Smooth muscle cell (in vitro differentiated cells): ENCODE results near the gene SPG7. TPM values are rescaled to one million over a fixed set of nuclear protein-coding genes. Genes with fewer than 3 reads are reported as not detected.
A peak's percentile ranks its signal among the peaks of the same experiment; 100 is the strongest.

Experiments
- DNase-seq: peaks from one replicate; lab custom pipeline; 2025; ENCODE audit not compliant: unreplicated experiment; lab: John Stamatoyannopoulos, UW
- H2AFZ ChIP-seq: fragments of 200-600 bp; sonication (generic); 2 replicates; pipeline ENCODE4 v1.6.0; 2016; ENCODE audit warnings: antibody characterized with exemption, low read depth, mild to moderate bottlenecking
- H3F3A ChIP-seq: fragments of 200-600 bp; sonication (generic); 2 replicates; pipeline ENCODE4 v1.6.0; 2017; ENCODE audit warnings: antibody characterized with exemption, low read depth
- H3K27ac ChIP-seq: fragments of 200-600 bp; sonication (generic); 2 replicates; pipeline ENCODE4 v1.5.1; 2016; ENCODE audit warnings: low read depth, mild to moderate bottlenecking
- H3K27me3 ChIP-seq: fragments of 200-600 bp; sonication (generic); 2 replicates; pipeline ENCODE4 v1.6.1; 2016; ENCODE audit warnings: low read depth, mild to moderate bottlenecking
- H3K36me3 ChIP-seq: fragments of 200-600 bp; sonication (generic); 2 replicates; pipeline ENCODE4 v1.5.1; 2016; ENCODE audit warnings: low read depth
- H3K4me1 ChIP-seq: fragments of 200-600 bp; sonication (generic); 2 replicates; pipeline ENCODE4 v1.5.1; 2016; ENCODE audit warnings: low read depth
- H3K4me2 ChIP-seq: fragments of 200-600 bp; sonication (generic); 2 replicates; pipeline ENCODE4 v1.6.0; 2016; ENCODE audit warnings: mild to moderate bottlenecking
- H3K4me3 ChIP-seq: fragments of 200-600 bp; sonication (generic); 2 replicates; pipeline ENCODE4 v1.5.1; 2016; ENCODE audit warnings: mild to moderate bottlenecking
- H3K79me2 ChIP-seq: fragments of 200-600 bp; sonication (generic); 2 replicates; pipeline ENCODE4 v1.6.0; 2016; ENCODE audit warnings: low read depth, mild to moderate bottlenecking
- H3K9ac ChIP-seq: fragments of 200-600 bp; sonication (generic); 2 replicates; pipeline ENCODE4 v1.6.0; 2016; ENCODE audit warnings: low read depth
- H3K9me3 ChIP-seq: fragments of 200-600 bp; sonication (generic); replicated peaks from 2 replicates; pipeline ENCODE4 v1.5.1; 2016; ENCODE audit warnings: low read depth
- H4K20me1 ChIP-seq: fragments of 200-600 bp; sonication (generic); 2 replicates; pipeline ENCODE4 v1.6.0; 2016; ENCODE audit warnings: low read depth
- WGBS: methylation state at CpG from one replicate; pipeline ENCODE4 v1.1.7; 2016; ENCODE audit warnings: low lambda C conversion rate; 5-methylcytosine and 5-hydroxymethylcytosine counted together
- polyA plus RNA-seq: library from polyadenylated mRNA; unstranded; fragments of >200 nt; fragmentation: Nextera tagmentation; extraction: Ambion mirVana; gene quantifications from 2 replicates; pipeline ENCODE4 v1.2.1, GENCODE V29; 2016
- total RNA-seq: library from RNA; depleted of rRNA; stranded (reverse); fragments of >200 nt; gene quantifications from 2 replicates; pipeline ENCODE4 v1.2.3, GENCODE V29; 2014
- TF ChIP-seq, protein P1 (sequence below): fragments of 200-600 bp; sonication (generic); IDR thresholded peaks from 2 replicates; pipeline ENCODE4 v1.5.1; 2017; ENCODE audit warnings: borderline replicate concordance, mild to moderate bottlenecking, antibody characterized with exemption; ENCODE audit not compliant: insufficient read depth, poor library complexity, severe bottlenecking

The SPG7 gene
- total and polyA plus RNA-seq, 2 experiments from 2014 or later, result 49.3 to 61.4 TPM

DNA sequence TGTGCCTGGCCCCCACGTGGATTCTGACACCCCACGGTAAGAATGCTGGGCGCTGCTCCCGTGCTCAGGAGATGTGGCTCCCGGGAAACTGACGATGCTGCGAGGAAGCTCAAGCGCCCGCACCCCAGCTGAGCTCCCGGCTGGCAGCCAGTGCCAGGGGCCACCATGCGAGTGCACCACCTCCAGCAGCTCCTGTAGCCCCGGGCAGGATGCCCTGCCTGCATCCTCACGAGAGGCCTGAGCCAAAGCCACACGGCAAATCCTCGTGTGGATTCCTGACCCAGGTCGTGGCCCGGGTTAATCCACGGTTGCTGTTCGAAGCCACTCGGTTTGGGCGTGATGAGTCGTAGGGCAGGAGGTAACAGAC lies 93.7 kb downstream of the SPG7 start:
- H4K20me1 ChIP-seq, result no peaks in the 10 kb centered on the region
- H3K9ac ChIP-seq, result no peak overlapping the region
- TF ChIP-seq, protein P1, sequence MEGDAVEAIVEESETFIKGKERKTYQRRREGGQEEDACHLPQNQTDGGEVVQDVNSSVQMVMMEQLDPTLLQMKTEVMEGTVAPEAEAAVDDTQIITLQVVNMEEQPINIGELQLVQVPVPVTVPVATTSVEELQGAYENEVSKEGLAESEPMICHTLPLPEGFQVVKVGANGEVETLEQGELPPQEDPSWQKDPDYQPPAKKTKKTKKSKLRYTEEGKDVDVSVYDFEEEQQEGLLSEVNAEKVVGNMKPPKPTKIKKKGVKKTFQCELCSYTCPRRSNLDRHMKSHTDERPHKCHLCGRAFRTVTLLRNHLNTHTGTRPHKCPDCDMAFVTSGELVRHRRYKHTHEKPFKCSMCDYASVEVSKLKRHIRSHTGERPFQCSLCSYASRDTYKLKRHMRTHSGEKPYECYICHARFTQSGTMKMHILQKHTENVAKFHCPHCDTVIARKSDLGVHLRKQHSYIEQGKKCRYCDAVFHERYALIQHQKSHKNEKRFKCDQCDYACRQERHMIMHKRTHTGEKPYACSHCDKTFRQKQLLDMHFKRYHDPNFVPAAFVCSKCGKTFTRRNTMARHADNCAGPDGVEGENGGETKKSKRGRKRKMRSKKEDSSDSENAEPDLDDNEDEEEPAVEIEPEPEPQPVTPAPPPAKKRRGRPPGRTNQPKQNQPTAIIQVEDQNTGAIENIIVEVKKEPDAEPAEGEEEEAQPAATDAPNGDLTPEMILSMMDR, result no peak
- H3K79me2 ChIP-seq, result no peaks in the 10 kb centered on the region
- peaks cover 8% of the 10 kb centered on the region for H3K4me1 ChIP-seq
- WGBS, result 49% methylated on average over 22 of the region's 22 CpGs
- no peaks in the 10 kb centered on the region for H3K36me3 ChIP-seq
- H3K27ac ChIP-seq, result peak overlapping the region; percentile 65
- peaks cover 4% of the 10 kb centered on the region for H3F3A ChIP-seq
- no peak overlapping the region for H3K4me3 ChIP-seq
- peak overlapping the region; percentile 68 for H3K4me2 ChIP-seq
- no peak overlapping the region for H2AFZ ChIP-seq
- H3K9me3 ChIP-seq, result no peaks in the 10 kb centered on the region
- no peaks in the 10 kb centered on the region for H3K27me3 ChIP-seq
- DNase-seq, result no peak

DNA sequence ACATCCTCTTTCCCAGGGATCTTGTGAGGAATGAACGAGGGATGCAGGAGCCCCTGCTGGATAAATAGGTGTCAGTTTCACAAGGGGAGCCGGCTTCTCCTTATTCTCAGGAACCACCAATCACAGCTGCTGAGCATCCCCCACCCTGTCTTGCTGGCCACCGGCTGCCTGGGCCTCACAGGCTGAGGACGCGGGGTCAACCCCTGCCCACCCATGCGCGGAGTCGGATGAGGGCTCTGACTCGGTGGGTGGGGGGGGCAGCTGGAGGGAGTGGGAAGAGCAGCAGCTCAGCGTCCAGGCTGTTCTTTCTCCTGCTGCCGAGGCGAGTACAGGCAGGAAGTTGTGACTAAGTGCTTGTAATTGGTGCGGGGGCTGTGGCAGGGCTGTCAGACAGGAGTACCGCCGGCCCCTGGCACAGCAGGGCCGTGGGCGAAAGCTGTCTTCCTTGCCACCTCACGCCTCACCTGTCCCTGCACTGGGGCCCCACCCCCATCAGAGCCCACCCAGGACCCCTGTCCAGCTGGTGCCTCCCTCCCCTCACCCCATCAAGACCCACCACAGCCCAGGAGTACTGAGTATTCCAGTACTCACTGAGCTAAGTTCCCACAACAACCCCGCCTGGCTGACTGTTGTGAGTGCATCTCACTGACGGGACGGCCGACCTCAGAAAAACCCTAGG lies 94.2 kb downstream of the SPG7 start:
- Histone ChIP-seq H3K4me2 (peak overlapping the region; percentile 68), H3K4me1 (peaks cover 8% of the 10 kb centered on the region), H3K79me2 (no peaks in the 10 kb centered on the region), H4K20me1 (no peaks in the 10 kb centered on the region), H3K27ac (peak overlapping the region; percentile 65), H3K9me3 (no peaks in the 10 kb centered on the region), H3K36me3 (no peaks in the 10 kb centered on the region), H3K27me3 (no peaks in the 10 kb centered on the region), H3K9ac (no peak overlapping the region), H3K4me3 (no peak overlapping the region), H2AFZ (no peak overlapping the region), H3F3A (peaks cover 4% of the 10 kb centered on the region)
- DNase-seq, result peak; percentile 59
- TF ChIP-seq, protein P1, result no peak
- WGBS, result 4% methylated on average over 16 of the region's 22 CpGs

DNA sequence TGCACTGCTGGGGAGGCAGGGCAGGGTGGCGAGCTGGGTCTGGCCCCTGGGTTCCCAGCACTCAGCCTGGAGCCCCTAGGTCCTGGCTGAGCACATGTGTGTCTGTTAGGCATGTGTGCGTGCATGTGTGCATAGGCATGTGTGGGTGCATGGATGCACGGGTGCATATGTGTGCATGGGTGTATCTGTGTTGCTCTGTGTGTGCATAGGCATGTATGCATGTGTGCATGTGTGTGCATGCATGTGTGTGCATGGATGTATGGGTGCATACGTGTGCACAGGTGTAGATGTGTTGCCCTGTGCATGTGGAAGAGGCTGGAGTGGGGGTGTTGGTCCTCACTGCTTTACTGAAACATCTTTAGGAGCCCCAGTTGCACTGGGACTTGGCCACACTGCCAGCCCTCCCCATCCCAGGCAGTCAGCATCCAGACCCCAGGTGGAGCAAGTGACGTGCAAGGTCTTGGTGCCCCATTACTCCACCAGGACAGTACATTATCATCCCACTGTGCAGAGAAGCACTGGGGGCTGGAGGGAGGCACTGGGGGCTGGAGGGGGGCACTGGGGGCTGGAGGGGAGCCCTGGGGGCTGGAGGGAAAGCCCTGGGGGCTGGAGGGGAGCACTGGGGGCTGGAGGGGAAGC lies 94.9 kb downstream of the SPG7 start:
- TF ChIP-seq, protein P1, result no peak
- DNase-seq, result no peak
- 70% methylated on average over 5 of the region's 5 CpGs for WGBS
- Histone ChIP-seq H3K9ac (no peak overlapping the region), H3K9me3 (no peaks in the 10 kb centered on the region), H4K20me1 (no peaks in the 10 kb centered on the region), H3K4me2 (peak overlapping the region; percentile 68), H3F3A (peaks cover 4% of the 10 kb centered on the region), H3K36me3 (no peaks in the 10 kb centered on the region), H3K79me2 (no peaks in the 10 kb centered on the region), H3K4me3 (no peak overlapping the region), H3K27ac (peak overlapping the region; percentile 65), H3K4me1 (peaks cover 8% of the 10 kb centered on the region), H2AFZ (no peak overlapping the region), H3K27me3 (no peaks in the 10 kb centered on the region)
